ENCODE data around the gene ATF2. TPM values are rescaled to one million over a fixed set of nuclear protein-coding genes. Genes with fewer than 3 reads are reported as not detected.

The ATF2 gene
- total and polyA plus RNA-seq, 9 of the 15 experiments (the other 6 are each of a cell fraction or from before 2014, with no cell fraction given) = 24.2 to 111 (median 45.9) TPM

- no peak for TF ChIP-seq CHD7 (IDR thresholded peaks at IDR 0.05; ENCODE audit: low read depth, low read length)
- TF ChIP-seq CREB3L1 (IDR thresholded peaks at IDR 0.05; ENCODE audit: borderline replicate concordance, low read depth) = no peak
- TF ChIP-seq ARID3A (IDR thresholded peaks at IDR 0.05; ENCODE audit: borderline replicate concordance, low read depth, low read length) = peak; percentile 87
- no peak for TF ChIP-seq ESRRA (IDR thresholded peaks at IDR 0.05; ENCODE audit: borderline replicate concordance, low read depth)
- no peak for TF ChIP-seq ZNF398 (CRISPR knock-in tag; IDR thresholded peaks at IDR 0.05)
- TF ChIP-seq ZNF77 (CRISPR knock-in tag; IDR thresholded peaks at IDR 0.05) = no peak
These were observed 131.4 kb downstream of the ATF2 start (continued) for GRCh38 chr2:175036582-175037018.
